A673 (cell line): ENCODE measurements around the gene IRF2.

Source experiments
- CTCF ChIP-seq: fragments of 300-800, 200-600 bp; sonication (generic); conservative IDR thresholded peaks from 2 replicates; pipeline ENCODE4 v1.5.1; 2017; ENCODE audit warnings: low read depth, mild to moderate bottlenecking, antibody characterized with exemption, low read length, moderate library complexity, mixed read lengths
- EZH2 ChIP-seq: fragments of 200-600 bp; sonication (generic); IDR thresholded peaks from 2 replicates; pipeline ENCODE4 v1.6.1; 2017; ENCODE audit warnings: borderline replicate concordance, low read depth, mild to moderate bottlenecking, mixed read lengths, antibody characterized with exemption, low read length; ENCODE audit not compliant: poor library complexity, severe bottlenecking

GRCh38 chr4:184455299-184455698 is 19.1 kb downstream of the IRF2 start:
- TF ChIP-seq CTCF, result no peak
- no peak for TF ChIP-seq EZH2
